ENCODE measurements around the gene KLHDC10. TPM values are rescaled to one million over a fixed set of nuclear protein-coding genes. Genes with fewer than 3 reads are reported as not detected.
"Not testable (repeated sequence)": the region's sequence is repeated elsewhere in the genome, so short reads cannot be mapped to it uniquely, and the experiment has no call there.

KLHDC10 gene
- total and polyA plus RNA-seq, 2 experiments from 2014 or later: 3.4 to 18.2 TPM

DNA sequence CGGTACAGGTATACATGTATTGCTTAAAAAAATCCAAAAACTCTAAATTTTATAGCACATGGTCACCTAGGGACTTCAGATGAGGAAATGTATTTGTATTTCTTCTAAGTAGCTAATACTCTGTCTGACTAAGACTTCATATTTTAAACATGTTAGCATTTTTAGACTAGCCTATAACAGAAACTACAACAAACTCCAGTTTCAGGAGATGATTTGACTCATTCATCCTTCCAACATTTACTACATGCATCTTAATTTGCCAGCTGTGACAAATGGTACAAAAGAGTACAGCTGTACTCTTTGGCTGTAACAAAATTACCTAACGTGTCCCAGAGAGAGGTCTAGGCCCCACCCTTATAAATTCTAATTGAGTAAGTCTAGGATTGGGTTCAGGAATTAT lies 112.7 kb downstream of the KLHDC10 start:
- no peak for DNase-seq
- Histone ChIP-seq H3K9me3 (ENCODE audit: low read depth) (no peaks in the 10 kb centered on the region), H3K4me1 (ENCODE audit: insufficient read depth) (peaks cover 4% of the 10 kb centered on the region), H3F3A (ENCODE audit: insufficient read depth) (peaks cover 9% of the 10 kb centered on the region; the same call in 1 of the 2 replicates), H3K9me2 (ENCODE audit: insufficient read depth) (no peaks in the 10 kb centered on the region), H3K79me2 (ENCODE audit: insufficient read depth) (0 out of 2 replicates have a peak, but pooled peaks cover 3% of the 10 kb centered on the region), H3K4me2 (ENCODE audit: unreplicated experiment) (no peak overlapping the region), H3K9ac (no peak overlapping the region), H3K4me3 (no peak overlapping the region), H3K27ac (no peak overlapping the region), H3K36me3 (ENCODE audit: low read depth) (peaks cover 28% of the 10 kb centered on the region), H3K27me3 (replicated peaks; ENCODE audit: insufficient read depth) (no peaks in the 10 kb centered on the region), H4K20me1 (ENCODE audit: insufficient read depth) (no peaks in the 10 kb centered on the region), H2AFZ (no peak overlapping the region)
- WGBS, 2 experiments (ENCODE audit: low coverage in 1 of 2, low lambda C conversion rate in 2 of 2, missing lambda C conversion rate in 2 of 2): 84 to 89% methylated on average over 2 of the region's 2 CpGs
- no peak for TF ChIP-seq EZH2 (IDR thresholded peaks at IDR 0.05; ENCODE audit: insufficient read depth, poor library complexity, severe bottlenecking)
- TF ChIP-seq EZH2phosphoT487 (IDR thresholded peaks at IDR 0.05; ENCODE audit: insufficient read depth, low read depth): no peak
- in situ Hi-C loops (cut with MboI): no loop called here

DNA sequence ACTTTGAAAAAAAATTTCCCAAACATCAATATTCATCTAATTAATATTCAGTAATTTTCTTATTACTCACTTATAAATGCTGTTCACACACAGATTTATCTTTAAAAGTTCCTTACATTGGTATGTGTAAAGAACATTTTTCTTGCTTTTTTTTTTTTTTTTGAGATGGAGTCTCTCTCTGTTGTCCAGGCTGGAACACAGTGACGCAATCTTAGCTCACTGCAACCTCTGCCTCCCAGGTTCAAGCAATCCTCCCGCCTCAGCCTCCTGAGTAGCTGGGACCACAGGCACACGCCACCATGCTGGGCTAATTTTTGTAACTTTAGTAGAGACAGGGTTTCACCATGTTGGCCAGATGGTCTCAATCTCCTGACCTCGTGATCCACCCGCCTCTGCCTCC lies 114.0 kb downstream of the KLHDC10 start:
- H3K79me2 ChIP-seq (ENCODE audit: insufficient read depth); H3K4me2 ChIP-seq (ENCODE audit: unreplicated experiment); in situ Hi-C loops (cut with MboI); H4K20me1 ChIP-seq (ENCODE audit: insufficient read depth); DNase-seq; H2AFZ ChIP-seq; H3K27ac ChIP-seq; H3K4me3 ChIP-seq; H3K27me3 ChIP-seq (replicated peaks; ENCODE audit: insufficient read depth); H3K9me3 ChIP-seq (ENCODE audit: low read depth); H3K4me1 ChIP-seq (ENCODE audit: insufficient read depth); H3F3A ChIP-seq (ENCODE audit: insufficient read depth); H3K9ac ChIP-seq; H3K9me2 ChIP-seq (ENCODE audit: insufficient read depth): not testable (repeated sequence)
- H3K36me3 ChIP-seq (ENCODE audit: low read depth): peaks cover 26% of the 10 kb centered on the region
- WGBS, 2 experiments (ENCODE audit: low coverage in 1 of 2, low lambda C conversion rate in 2 of 2, missing lambda C conversion rate in 2 of 2): 78 to 85% methylated on average over 5 of the region's 5 CpGs

Small RNA genes within 50 kb of the gene (small RNA-seq; reads per million reads assigned to genes)
- gene RNA5SP245 (ENCODE audit: low read depth, low replicate concordance): not detected

Other genes starting within 250 kb of the KLHDC10 start
- 37.9 and 44.4 TPM in 2 replicates for gene UBE2H, start 117.6 kb upstream of the KLHDC10 start, total RNA-seq (2014; rRNA removed; shearing (Covaris generic))
- 40.7 and 42.9 TPM in 2 replicates for gene UBE2H, start 117.6 kb upstream of the KLHDC10 start, polyA plus RNA-seq (2016; fragmentation: Nextera tagmentation; extraction: Ambion mirVana)
- gene ZC3HC1, start 19.2 kb upstream of the KLHDC10 start, total RNA-seq (2014; rRNA removed; shearing (Covaris generic)): 15.7 and 20.1 TPM in 2 replicates
- gene ZC3HC1, start 19.2 kb upstream of the KLHDC10 start, polyA plus RNA-seq (2016; fragmentation: Nextera tagmentation; extraction: Ambion mirVana): 22.1 and 22.4 TPM in 2 replicates
- 11.7 and 16.4 TPM in 2 replicates for gene TMEM209, start 134.9 kb downstream of the KLHDC10 start, total RNA-seq (2014; rRNA removed; shearing (Covaris generic))
- gene TMEM209, start 134.9 kb downstream of the KLHDC10 start, polyA plus RNA-seq (2016; fragmentation: Nextera tagmentation; extraction: Ambion mirVana): 17.0 and 18.3 TPM in 2 replicates
- gene SSMEM1, start 137.3 kb downstream of the KLHDC10 start, total RNA-seq (2014; rRNA removed; shearing (Covaris generic)): not detected in 2 replicates
- not detected in 2 replicates for gene SSMEM1, start 137.3 kb downstream of the KLHDC10 start, polyA plus RNA-seq (2016; fragmentation: Nextera tagmentation; extraction: Ambion mirVana)
- not detected in 2 replicates for gene CPA2, start 196.3 kb downstream of the KLHDC10 start, total RNA-seq (2014; rRNA removed; shearing (Covaris generic))
- not detected in 2 replicates for gene CPA2, start 196.3 kb downstream of the KLHDC10 start, polyA plus RNA-seq (2016; fragmentation: Nextera tagmentation; extraction: Ambion mirVana)
- gene CPA4, start 222.6 kb downstream of the KLHDC10 start, total RNA-seq (2014; rRNA removed; shearing (Covaris generic)): 8.6 and 16.7 TPM in 2 replicates
- 10.4 and 11.9 TPM in 2 replicates for gene CPA4, start 222.6 kb downstream of the KLHDC10 start, polyA plus RNA-seq (2016; fragmentation: Nextera tagmentation; extraction: Ambion mirVana)